ENCODE data around the gene C10orf62.
A peak's percentile ranks its signal among the peaks of the same experiment; 100 is the strongest.
"Not testable (repeated sequence)": the region's sequence is repeated elsewhere in the genome, so short reads cannot be mapped to it uniquely, and the experiment has no call there.

C10orf62 gene

GRCh38 chr10:97618285-97618684, 28.8 kb downstream of the C10orf62 start:
- no peak overlapping the region for H3K27ac ChIP-seq
- no peak for DNase-seq (ENCODE audit: low read depth, low spot score)

- DNase-seq (ENCODE audit: low read depth, low spot score): no peak
- H3K27ac ChIP-seq: no peak overlapping the region
These were observed 29.2 kb downstream of the C10orf62 start for GRCh38 chr10:97618733-97619132.

GRCh38 chr10:97623277-97623676, 33.8 kb downstream of the C10orf62 start:
- no peak for DNase-seq (ENCODE audit: low read depth, low spot score)
- H3K27ac ChIP-seq: no peak overlapping the region

- H3K27ac ChIP-seq: no peak overlapping the region
- DNase-seq (ENCODE audit: low read depth, low spot score): no peak
These were observed 38.2 kb downstream of the C10orf62 start for GRCh38 chr10:97627731-97628130.

- DNase-seq (ENCODE audit: low read depth, low spot score): no peak
- no peak overlapping the region for H3K27ac ChIP-seq
These were observed 38.7 kb downstream of the C10orf62 start for GRCh38 chr10:97628228-97628627.

GRCh38 chr10:97629289-97629688, 39.8 kb downstream of the C10orf62 start:
- DNase-seq (ENCODE audit: low read depth, low spot score): no peak
- no peak overlapping the region for H3K27ac ChIP-seq

- no peak for DNase-seq (ENCODE audit: low read depth, low spot score)
- no peak overlapping the region for H3K27ac ChIP-seq
These were observed 41.6 kb downstream of the C10orf62 start for GRCh38 chr10:97631098-97631497.

GRCh38 chr10:97632949-97633884, 43.7 kb downstream of the C10orf62 start, which contains the start of gene MORN4:
MORN4 (minus strand) TSS chr10:97633500; CDS start chr10:97619653, 13,847 bp downstream.
- peak; percentile 43 for DNase-seq (ENCODE audit: low read depth, low spot score)
- H3K27ac ChIP-seq: peak within 1 kb of the TSS; percentile 24

GRCh38 chr10:97633921-97634320, 44.4 kb downstream of the C10orf62 start:
- DNase-seq (ENCODE audit: low read depth, low spot score): no peak

GRCh38 chr10:97635577-97635976, 46.1 kb downstream of the C10orf62 start:
- H3K27ac ChIP-seq: no peak overlapping the region
- no peak for DNase-seq (ENCODE audit: low read depth, low spot score)

More at GRCh38 chr10:97633921-97634320, 44.4 kb downstream of the C10orf62 start:
- H3K27ac ChIP-seq: peak overlapping the region; percentile 24

- not testable (repeated sequence) for DNase-seq (ENCODE audit: low read depth, low spot score)
These were observed 49.6 kb downstream of the C10orf62 start for GRCh38 chr10:97639090-97639489.

GRCh38 chr10:97640174-97640867, 50.8 kb downstream of the C10orf62 start, which contains the start of gene PI4K2A:
PI4K2A (plus strand) TSS chr10:97640671; CDS start chr10:97640743, 72 bp downstream.
- peak; percentile 95 for DNase-seq (ENCODE audit: low read depth, low spot score)
- peak within 1 kb of the TSS; percentile 74 for H3K27ac ChIP-seq

More at GRCh38 chr10:97639090-97639489, 49.6 kb downstream of the C10orf62 start:
- H3K27ac ChIP-seq: not testable (repeated sequence)
